Liver (tissue), 3 donors: ENCODE data around the gene INSYN2B.

Experiments
- EGR1 ChIP-seq, 2 donors: IDR thresholded peaks; 2 replicates each; pipeline ENCODE4 v1.6.1; 2016 to 2018; ENCODE audit warnings: antibody characterized with exemption in 2 of 2, low read depth in 2 of 2
- FOXA1 ChIP-seq: IDR thresholded peaks from 2 replicates; pipeline ENCODE4 v1.6.1; 2016; ENCODE audit warnings: antibody characterized with exemption
- GABPA ChIP-seq, 2 donors: IDR thresholded peaks in 1 of 2; conservative IDR thresholded peaks in 1 of 2; 2 replicates each; pipeline ENCODE4 v1.6.1; 2016; ENCODE audit warnings: antibody characterized with exemption in 2 of 2, mild to moderate bottlenecking in 1 of 2, moderate library complexity in 1 of 2
- NR2F2 ChIP-seq: IDR thresholded peaks from 2 replicates; pipeline ENCODE4 v1.6.1; 2016; ENCODE audit warnings: antibody characterized with exemption
- YY1 ChIP-seq: IDR thresholded peaks from 2 replicates; pipeline ENCODE4 v1.6.1; 2016; ENCODE audit warnings: antibody characterized with exemption, mild to moderate bottlenecking
- TF ChIP-seq, protein P1 (sequence below): fragments of 150-350 bp; IDR thresholded peaks from 2 replicates; pipeline ENCODE4 v1.5.1; 2017; ENCODE audit warnings: improper control_type of control experiment, low read depth, low read length; ENCODE audit not compliant: missing input control
- TF ChIP-seq, protein P2 (sequence below): IDR thresholded peaks from 2 replicates; pipeline ENCODE4 v1.6.1; 2016; ENCODE audit warnings: antibody characterized with exemption, mild to moderate bottlenecking
- donor health status: healthy.
- donor health status: healthy.

DNA sequence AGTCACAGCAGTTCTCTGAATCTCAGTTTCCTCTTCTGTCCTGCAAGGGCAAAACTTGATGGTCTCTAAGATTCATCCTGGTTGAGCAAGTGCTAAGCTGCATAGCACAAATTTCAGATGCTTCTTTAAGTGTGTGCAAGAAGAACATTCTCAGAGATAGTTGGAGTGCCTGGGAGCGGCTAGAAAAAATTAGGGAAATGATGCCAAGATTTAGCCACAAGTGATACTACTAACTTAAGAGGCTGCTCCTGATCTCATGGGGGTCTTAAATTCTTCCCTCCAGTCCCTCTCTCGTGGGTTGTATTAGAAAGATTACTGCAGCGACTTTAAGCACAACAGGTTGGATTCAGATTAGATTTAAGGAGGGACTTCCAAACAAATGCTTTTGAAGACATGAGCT is 24.2 kb downstream of the INSYN2B start:
- TF ChIP-seq, protein P1, sequence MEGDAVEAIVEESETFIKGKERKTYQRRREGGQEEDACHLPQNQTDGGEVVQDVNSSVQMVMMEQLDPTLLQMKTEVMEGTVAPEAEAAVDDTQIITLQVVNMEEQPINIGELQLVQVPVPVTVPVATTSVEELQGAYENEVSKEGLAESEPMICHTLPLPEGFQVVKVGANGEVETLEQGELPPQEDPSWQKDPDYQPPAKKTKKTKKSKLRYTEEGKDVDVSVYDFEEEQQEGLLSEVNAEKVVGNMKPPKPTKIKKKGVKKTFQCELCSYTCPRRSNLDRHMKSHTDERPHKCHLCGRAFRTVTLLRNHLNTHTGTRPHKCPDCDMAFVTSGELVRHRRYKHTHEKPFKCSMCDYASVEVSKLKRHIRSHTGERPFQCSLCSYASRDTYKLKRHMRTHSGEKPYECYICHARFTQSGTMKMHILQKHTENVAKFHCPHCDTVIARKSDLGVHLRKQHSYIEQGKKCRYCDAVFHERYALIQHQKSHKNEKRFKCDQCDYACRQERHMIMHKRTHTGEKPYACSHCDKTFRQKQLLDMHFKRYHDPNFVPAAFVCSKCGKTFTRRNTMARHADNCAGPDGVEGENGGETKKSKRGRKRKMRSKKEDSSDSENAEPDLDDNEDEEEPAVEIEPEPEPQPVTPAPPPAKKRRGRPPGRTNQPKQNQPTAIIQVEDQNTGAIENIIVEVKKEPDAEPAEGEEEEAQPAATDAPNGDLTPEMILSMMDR, result no peak
- TF ChIP-seq, protein P2, sequence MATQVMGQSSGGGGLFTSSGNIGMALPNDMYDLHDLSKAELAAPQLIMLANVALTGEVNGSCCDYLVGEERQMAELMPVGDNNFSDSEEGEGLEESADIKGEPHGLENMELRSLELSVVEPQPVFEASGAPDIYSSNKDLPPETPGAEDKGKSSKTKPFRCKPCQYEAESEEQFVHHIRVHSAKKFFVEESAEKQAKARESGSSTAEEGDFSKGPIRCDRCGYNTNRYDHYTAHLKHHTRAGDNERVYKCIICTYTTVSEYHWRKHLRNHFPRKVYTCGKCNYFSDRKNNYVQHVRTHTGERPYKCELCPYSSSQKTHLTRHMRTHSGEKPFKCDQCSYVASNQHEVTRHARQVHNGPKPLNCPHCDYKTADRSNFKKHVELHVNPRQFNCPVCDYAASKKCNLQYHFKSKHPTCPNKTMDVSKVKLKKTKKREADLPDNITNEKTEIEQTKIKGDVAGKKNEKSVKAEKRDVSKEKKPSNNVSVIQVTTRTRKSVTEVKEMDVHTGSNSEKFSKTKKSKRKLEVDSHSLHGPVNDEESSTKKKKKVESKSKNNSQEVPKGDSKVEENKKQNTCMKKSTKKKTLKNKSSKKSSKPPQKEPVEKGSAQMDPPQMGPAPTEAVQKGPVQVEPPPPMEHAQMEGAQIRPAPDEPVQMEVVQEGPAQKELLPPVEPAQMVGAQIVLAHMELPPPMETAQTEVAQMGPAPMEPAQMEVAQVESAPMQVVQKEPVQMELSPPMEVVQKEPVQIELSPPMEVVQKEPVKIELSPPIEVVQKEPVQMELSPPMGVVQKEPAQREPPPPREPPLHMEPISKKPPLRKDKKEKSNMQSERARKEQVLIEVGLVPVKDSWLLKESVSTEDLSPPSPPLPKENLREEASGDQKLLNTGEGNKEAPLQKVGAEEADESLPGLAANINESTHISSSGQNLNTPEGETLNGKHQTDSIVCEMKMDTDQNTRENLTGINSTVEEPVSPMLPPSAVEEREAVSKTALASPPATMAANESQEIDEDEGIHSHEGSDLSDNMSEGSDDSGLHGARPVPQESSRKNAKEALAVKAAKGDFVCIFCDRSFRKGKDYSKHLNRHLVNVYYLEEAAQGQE, result no peak
- TF ChIP-seq EGR1 (IDR thresholded peaks at IDR 0.05; ENCODE audit: low read depth in 2 of 2), result no peak
- no peak for TF ChIP-seq NR2F2
- TF ChIP-seq FOXA1, result no peak
- no peak for TF ChIP-seq YY1
- TF ChIP-seq GABPA (IDR thresholded peaks at IDR 0.05 in 1 of 2, conservative IDR thresholded peaks at IDR 0.05 in 1 of 2), result no peak
